VCaP (cell line): ENCODE results near the gene TBX1.
"Not testable (repeated sequence)": the region's sequence is repeated elsewhere in the genome, so short reads cannot be mapped to it uniquely, and the experiment has no call there.

Experiments
- H3K27ac ChIP-seq: fragments of 450-650 bp; 2 replicates; pipeline ENCODE4 v1.5.1; 2017
- TF ChIP-seq, protein P1 (sequence below): fragments of 450-650 bp; conservative IDR thresholded peaks from 2 replicates; pipeline ENCODE4 v1.5.1; 2017; ENCODE audit warnings: mild to moderate bottlenecking, moderate library complexity

The TBX1 gene

GRCh38 chr22:19773470-19774040, 13.0 kb downstream of the TBX1 start:
- peak overlapping the region; percentile 22; the same call in 1 of the 2 replicates for H3K27ac ChIP-seq
- TF ChIP-seq, protein P1, sequence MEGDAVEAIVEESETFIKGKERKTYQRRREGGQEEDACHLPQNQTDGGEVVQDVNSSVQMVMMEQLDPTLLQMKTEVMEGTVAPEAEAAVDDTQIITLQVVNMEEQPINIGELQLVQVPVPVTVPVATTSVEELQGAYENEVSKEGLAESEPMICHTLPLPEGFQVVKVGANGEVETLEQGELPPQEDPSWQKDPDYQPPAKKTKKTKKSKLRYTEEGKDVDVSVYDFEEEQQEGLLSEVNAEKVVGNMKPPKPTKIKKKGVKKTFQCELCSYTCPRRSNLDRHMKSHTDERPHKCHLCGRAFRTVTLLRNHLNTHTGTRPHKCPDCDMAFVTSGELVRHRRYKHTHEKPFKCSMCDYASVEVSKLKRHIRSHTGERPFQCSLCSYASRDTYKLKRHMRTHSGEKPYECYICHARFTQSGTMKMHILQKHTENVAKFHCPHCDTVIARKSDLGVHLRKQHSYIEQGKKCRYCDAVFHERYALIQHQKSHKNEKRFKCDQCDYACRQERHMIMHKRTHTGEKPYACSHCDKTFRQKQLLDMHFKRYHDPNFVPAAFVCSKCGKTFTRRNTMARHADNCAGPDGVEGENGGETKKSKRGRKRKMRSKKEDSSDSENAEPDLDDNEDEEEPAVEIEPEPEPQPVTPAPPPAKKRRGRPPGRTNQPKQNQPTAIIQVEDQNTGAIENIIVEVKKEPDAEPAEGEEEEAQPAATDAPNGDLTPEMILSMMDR = no peak

GRCh38 chr22:19774628-19775027, 14.1 kb downstream of the TBX1 start:
- H3K27ac ChIP-seq = no peak overlapping the region
- TF ChIP-seq, protein P1 = no peak

DNA sequence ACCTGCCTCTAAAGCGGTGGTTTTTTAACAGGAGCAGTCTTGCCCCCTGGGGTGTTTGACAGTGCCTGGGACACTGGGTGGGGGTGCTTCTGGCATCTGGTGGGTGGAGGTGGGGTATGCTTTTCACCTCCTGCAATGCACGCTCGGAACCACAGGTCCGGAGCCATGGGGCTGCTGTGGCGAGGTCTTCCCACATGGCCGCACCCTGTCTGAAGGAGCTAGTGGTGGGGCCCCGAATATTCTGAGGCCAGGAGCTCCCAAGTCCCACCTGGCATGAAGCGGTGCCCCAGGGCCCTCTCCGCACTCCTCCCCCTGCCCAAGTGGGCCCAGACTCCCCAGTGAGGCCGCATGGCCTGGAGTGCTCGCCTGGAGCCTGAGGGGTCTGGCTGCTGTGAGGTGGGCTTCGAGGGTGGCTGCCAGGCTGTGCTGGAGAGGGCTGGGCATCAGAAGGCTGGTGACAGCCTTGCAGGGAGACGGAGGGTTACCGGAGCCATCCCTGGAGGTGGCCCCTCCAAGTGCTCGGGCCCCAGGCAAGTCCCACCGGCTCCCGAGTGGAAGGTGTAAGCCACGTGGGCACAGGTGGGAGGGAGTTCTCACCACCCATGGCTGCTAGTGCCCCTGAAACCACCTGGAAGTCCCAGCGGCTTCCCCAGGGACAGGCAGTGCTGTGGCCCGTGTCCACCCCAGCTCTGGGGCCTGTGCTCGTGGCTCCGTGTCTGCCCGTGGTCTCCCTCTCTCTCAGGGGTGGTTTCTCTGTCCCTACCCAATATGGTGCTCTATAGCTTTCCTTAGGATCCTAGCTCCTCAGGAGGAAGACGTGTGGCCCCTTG, 15.1 kb downstream of the TBX1 start:
- 0 out of 2 replicates have a peak overlapping the region, but pooled peaks have one; percentile 25 for H3K27ac ChIP-seq
- TF ChIP-seq, protein P1 = no peak

DNA sequence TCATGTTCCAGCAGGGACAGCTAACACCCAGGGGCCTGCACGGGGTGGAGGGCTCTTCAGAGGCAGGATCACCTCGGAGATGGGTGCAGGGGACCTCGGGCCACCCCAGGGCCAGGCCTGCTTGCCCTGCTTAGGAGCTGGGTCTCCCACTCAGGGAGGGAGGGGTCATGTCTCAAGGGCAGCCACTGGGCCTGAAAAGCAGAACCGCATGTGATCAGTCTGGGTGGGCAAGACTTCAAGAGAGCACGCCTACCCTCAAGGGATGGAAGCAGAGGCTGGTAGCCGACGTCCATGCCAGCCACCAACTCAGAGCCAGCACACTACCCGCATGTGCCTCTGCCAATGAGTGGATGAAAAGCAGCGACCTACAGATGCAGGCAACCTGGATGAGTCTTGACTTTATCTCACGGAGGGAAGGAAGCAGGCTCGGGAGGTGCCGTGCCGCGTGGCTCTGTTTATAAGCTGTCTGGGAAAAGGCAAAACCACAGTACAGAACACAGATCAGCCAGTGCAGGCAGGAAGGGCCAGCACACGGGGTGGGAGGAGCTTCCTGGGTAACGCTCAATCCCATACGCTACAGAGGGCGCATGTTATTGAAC, 16.0 kb downstream of the TBX1 start:
- TF ChIP-seq, protein P1 = no peak
- 0 out of 2 replicates have a peak overlapping the region, but pooled peaks have one; percentile 25 for H3K27ac ChIP-seq

DNA sequence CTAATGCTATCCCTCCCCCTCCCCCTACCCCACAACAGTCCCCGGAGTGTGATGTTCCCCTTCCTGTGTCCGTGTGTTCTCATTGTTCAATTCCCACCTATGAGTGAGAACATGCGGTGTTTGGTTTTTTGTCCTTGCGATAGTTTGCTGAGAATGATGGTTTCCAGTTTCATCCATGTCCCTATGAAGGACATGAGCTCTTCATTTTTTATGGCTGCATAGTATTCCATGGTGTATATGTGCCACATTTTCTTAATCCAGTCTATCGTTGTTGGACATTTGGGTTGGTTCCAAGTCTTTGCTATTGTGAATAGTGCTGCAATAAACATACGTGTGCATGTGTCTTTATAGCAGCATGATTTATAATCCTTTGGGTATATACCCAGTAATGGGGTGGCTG, 16.6 kb downstream of the TBX1 start:
- H3K27ac ChIP-seq = not testable (repeated sequence)

DNA sequence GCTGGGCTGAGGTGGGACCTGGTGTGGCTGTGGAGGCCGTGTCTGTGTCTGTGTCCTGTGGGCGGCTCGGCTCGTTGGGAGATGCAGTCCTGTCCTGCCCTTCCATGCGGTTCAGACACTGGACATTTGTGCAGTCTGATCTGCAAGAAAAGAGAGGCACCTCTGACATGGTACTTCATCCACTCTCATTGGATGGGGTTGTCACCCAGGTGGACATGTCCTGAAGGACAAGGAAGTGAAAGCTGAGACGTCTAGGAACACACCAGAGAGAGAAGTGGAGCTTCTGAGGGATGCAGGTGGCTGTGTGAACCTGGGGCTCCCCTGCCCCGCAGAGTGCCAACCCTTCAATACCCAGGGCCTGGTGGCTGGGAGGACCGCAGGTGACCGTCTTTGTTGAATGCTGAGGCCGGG, 18.4 kb downstream of the TBX1 start:
- TF ChIP-seq, protein P1 = no peak
- H3K27ac ChIP-seq = no peak overlapping the region

DNA sequence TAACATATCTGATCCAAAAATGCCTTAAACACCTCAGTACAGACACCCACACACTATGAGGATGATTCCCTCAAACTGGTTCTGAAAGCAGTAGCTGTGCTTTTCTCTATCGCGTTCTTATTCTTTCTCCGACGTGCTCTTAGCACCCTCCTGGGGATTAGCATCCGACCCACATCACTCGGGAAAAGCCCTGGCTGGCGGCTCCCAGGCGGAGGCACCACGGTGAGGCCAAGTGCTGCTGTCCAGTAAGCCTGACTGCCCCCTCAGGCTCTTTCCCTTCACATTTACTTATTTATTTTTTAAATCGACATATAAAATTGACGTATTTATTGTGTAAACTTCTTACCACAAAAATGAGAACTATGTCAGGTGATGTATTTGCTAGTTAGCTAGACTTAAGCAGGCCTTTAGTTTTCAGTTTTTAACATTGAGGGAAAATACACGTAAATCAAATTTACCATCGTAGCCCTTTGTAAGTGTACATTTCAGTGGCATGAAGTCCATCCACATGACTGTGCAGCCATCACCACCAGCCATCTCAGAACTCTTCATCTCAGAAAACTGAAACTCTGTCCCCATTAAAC, 19.2 kb downstream of the TBX1 start:
- TF ChIP-seq, protein P1 = no peak
- H3K27ac ChIP-seq = peak overlapping the region; percentile 13; the same call in 1 of the 2 replicates
